Measurements from ENCODE around the gene ERC2. TPM values are rescaled to one million over a fixed set of nuclear protein-coding genes. Genes with fewer than 3 reads are reported as not detected.

Gene ERC2
- polyA plus RNA-seq, 2 of the 4 experiments (the other 2 are of a cell fraction): 0.16 TPM; not detected in 1

DNA sequence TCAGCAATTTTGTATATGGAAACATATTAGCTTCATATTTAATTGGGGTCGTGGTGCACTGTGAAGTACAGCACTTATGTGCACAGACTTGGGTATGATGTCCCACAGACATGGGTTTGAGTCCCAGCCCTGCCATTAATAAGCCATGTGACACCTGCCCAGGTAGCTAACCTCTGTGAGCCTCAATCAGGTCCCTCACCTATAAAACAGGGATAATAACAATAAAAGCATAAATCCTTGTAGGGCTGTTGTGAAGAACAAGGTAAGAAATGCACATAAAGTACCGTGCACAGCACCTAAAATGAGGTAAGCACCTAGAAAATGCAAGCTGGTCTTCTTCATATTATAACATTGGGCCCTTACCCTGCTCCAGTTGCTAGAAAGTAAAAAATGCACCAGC is 807.6 kb downstream of the ERC2 start:
- ATAC-seq (no peak), FAIRE-seq (no peak), DNase-seq (ENCODE audit: low read depth in 1 of 2, low spot score in 1 of 2) (no peak)
- H3K4me1 ChIP-seq: no peaks in the 10 kb centered on the region
- no peaks in the 10 kb centered on the region for H3K9me3 ChIP-seq
- H3K4me3 ChIP-seq: no peak overlapping the region
- TF ChIP-seq CHD2 (IDR thresholded peaks at IDR 0.05; ENCODE audit: low read length, partially characterized antibody): no peak
- no peak for TF ChIP-seq ZSCAN20 (CRISPR knock-in tag; IDR thresholded peaks at IDR 0.05)
- TF ChIP-seq NFE2L2 (conservative IDR thresholded peaks at IDR 0.05; ENCODE audit: low read length): no peak
- TF ChIP-seq HOXB5 (CRISPR knock-in tag; IDR thresholded peaks at IDR 0.05): no peak
- TF ChIP-seq JUN (IDR thresholded peaks at IDR 0.05): no peak
- POLR2A ChIA-PET: no interaction called here
- H3K4me2 ChIP-seq: no peak overlapping the region
- CTCF ChIA-PET: interaction anchor here (0.5 kb wide), 1 partner anchor 161 kb away, joined by 3 read pairs; no protein-coding TSS in a partner anchor
- no peak overlapping the region for H3K27ac ChIP-seq
- 3% methylated on average over 2 of the region's 2 CpGs for WGBS (ENCODE audit: missing lambda C conversion rate)

DNA sequence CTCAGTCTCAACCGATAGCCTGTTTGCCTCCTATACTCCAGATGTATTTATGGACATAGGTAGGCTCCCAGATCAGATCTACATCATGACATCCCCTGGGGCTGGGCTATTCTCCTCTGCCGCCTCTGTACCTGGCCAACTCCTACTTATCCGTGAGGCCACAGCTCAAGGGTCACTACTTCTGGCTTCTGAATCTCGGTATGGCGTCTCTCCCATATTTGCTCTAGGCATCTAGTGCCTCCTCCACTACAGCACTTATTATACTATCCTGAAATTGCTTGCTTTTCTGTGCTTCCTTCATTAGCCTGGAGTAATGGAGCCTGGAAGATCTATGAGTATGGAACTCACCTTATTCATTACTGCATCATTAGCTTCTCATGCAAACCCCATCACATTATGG is 808.6 kb downstream of the ERC2 start:
- 13% methylated on average over 5 of the region's 5 CpGs for WGBS (ENCODE audit: missing lambda C conversion rate)
- CTCF ChIA-PET: no interaction called here
- ATAC-seq: no peak

More for the DNA sequence above, 808.6 kb downstream of the ERC2 start:
- TF ChIP-seq HOXA7 (CRISPR knock-in tag; IDR thresholded peaks at IDR 0.05) (no peak), ZSCAN20 (CRISPR knock-in tag; IDR thresholded peaks at IDR 0.05) (no peak), NFE2L2 (conservative IDR thresholded peaks at IDR 0.05; ENCODE audit: low read length) (no peak), RFX5 (IDR thresholded peaks at IDR 0.05) (no peak), MYC (IDR thresholded peaks at IDR 0.05; ENCODE audit: borderline replicate concordance, low read length) (no peak), MAFK (IDR thresholded peaks at IDR 0.05; ENCODE audit: partially characterized antibody) (no peak), HOXB13 (CRISPR knock-in tag; IDR thresholded peaks at IDR 0.05; ENCODE audit: low read depth) (no peak), KDM1A (IDR thresholded peaks at IDR 0.05; ENCODE audit: low read depth) (no peak)
- TF ChIP-seq, protein P1, sequence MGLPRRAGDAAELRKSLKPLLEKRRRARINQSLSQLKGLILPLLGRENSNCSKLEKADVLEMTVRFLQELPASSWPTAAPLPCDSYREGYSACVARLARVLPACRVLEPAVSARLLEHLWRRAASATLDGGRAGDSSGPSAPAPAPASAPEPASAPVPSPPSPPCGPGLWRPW (IDR thresholded peaks at IDR 0.05): no peak
- TF ChIP-seq, protein P2, sequence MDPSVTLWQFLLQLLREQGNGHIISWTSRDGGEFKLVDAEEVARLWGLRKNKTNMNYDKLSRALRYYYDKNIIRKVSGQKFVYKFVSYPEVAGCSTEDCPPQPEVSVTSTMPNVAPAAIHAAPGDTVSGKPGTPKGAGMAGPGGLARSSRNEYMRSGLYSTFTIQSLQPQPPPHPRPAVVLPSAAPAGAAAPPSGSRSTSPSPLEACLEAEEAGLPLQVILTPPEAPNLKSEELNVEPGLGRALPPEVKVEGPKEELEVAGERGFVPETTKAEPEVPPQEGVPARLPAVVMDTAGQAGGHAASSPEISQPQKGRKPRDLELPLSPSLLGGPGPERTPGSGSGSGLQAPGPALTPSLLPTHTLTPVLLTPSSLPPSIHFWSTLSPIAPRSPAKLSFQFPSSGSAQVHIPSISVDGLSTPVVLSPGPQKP (IDR thresholded peaks at IDR 0.05; ENCODE audit: low read depth, low read length): no peak
- TF ChIP-seq, protein P3, sequence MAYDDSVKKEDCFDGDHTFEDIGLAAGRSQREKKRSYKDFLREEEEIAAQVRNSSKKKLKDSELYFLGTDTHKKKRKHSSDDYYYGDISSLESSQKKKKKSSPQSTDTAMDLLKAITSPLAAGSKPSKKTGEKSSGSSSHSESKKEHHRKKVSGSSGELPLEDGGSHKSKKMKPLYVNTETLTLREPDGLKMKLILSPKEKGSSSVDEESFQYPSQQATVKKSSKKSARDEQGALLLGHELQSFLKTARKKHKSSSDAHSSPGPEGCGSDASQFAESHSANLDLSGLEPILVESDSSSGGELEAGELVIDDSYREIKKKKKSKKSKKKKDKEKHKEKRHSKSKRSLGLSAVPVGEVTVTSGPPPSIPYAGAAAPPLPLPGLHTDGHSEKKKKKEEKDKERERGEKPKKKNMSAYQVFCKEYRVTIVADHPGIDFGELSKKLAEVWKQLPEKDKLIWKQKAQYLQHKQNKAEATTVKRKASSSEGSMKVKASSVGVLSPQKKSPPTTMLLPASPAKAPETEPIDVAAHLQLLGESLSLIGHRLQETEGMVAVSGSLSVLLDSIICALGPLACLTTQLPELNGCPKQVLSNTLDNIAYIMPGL (CRISPR knock-in tag; IDR thresholded peaks at IDR 0.05; ENCODE audit: borderline replicate concordance): no peak
- TF ChIP-seq, protein P4, sequence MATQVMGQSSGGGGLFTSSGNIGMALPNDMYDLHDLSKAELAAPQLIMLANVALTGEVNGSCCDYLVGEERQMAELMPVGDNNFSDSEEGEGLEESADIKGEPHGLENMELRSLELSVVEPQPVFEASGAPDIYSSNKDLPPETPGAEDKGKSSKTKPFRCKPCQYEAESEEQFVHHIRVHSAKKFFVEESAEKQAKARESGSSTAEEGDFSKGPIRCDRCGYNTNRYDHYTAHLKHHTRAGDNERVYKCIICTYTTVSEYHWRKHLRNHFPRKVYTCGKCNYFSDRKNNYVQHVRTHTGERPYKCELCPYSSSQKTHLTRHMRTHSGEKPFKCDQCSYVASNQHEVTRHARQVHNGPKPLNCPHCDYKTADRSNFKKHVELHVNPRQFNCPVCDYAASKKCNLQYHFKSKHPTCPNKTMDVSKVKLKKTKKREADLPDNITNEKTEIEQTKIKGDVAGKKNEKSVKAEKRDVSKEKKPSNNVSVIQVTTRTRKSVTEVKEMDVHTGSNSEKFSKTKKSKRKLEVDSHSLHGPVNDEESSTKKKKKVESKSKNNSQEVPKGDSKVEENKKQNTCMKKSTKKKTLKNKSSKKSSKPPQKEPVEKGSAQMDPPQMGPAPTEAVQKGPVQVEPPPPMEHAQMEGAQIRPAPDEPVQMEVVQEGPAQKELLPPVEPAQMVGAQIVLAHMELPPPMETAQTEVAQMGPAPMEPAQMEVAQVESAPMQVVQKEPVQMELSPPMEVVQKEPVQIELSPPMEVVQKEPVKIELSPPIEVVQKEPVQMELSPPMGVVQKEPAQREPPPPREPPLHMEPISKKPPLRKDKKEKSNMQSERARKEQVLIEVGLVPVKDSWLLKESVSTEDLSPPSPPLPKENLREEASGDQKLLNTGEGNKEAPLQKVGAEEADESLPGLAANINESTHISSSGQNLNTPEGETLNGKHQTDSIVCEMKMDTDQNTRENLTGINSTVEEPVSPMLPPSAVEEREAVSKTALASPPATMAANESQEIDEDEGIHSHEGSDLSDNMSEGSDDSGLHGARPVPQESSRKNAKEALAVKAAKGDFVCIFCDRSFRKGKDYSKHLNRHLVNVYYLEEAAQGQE (IDR thresholded peaks at IDR 0.05): no peak
- Histone ChIP-seq H3K4me3 (no peak overlapping the region), H3K4me2 (no peak overlapping the region), H3K9me3 (no peaks in the 10 kb centered on the region), H3K4me1 (no peaks in the 10 kb centered on the region), H3K27ac (no peak overlapping the region)
- POLR2A ChIA-PET: no interaction called here
- DNase-seq (ENCODE audit: low read depth in 1 of 2, low spot score in 1 of 2) (no peak), FAIRE-seq (no peak)
